Measurements from ENCODE around the gene MBD3L3.
"Not testable (repeated sequence)": the region's sequence is repeated elsewhere in the genome, so short reads cannot be mapped to it uniquely, and the experiment has no call there.

The MBD3L3 gene

GRCh38 chr19:7069042-7069903 lies 10.8 kb upstream of the MBD3L3 start, which contains the start of gene ZNF557:
Gene ZNF557, plus strand, starts transcription at chr19:7069703. Its CDS starts 5,372 bp downstream, at chr19:7075075.
- DNase-seq (ENCODE audit: low spot score in 2 of 2) (peak; percentile 92 to 99), ATAC-seq (peak; percentile 94)
- Mint-ChIP-seq H3K9me3 (peaks cover 2% of the 10 kb centered on the region), H3K36me3 (peaks cover 48% of the 10 kb centered on the region), H3K27ac (peak within 1 kb of the TSS; percentile 93), H3K4me1 (peaks cover 20% of the 10 kb centered on the region), H3K4me3 (peak within 1 kb of the TSS; percentile 95)

GRCh38 chr19:7068599-7068998 lies 10.1 kb upstream of the MBD3L3 start:
- Mint-ChIP-seq H3K4me3 (peak overlapping the region; percentile 95), H3K27ac (peak overlapping the region; percentile 93), H3K4me1 (peaks cover 20% of the 10 kb centered on the region), H3K9me3 (peaks cover 2% of the 10 kb centered on the region), H3K36me3 (peaks cover 41% of the 10 kb centered on the region)
- DNase-seq (ENCODE audit: low spot score in 2 of 2) (no peak), ATAC-seq (no peak)

GRCh38 chr19:7067716-7068115 lies 9.2 kb upstream of the MBD3L3 start:
- Mint-ChIP-seq H3K36me3 (peaks cover 32% of the 10 kb centered on the region), H3K4me3 (no peak overlapping the region), H3K27ac (no peak overlapping the region), H3K4me1 (peaks cover 18% of the 10 kb centered on the region), H3K9me3 (peaks cover 2% of the 10 kb centered on the region)
- ATAC-seq (no peak), DNase-seq (ENCODE audit: low spot score in 2 of 2) (no peak)

- not testable (repeated sequence) for H3K9me3 Mint-ChIP-seq, H3K4me3 Mint-ChIP-seq, ATAC-seq, H3K27ac Mint-ChIP-seq
- DNase-seq (ENCODE audit: low spot score in 2 of 2): peak in 1 of 2 donors; percentile 51
- Mint-ChIP-seq H3K36me3 (peaks cover 26% of the 10 kb centered on the region), H3K4me1 (peaks cover 12% of the 10 kb centered on the region)
Measured at GRCh38 chr19:7067122-7067521, 8.6 kb upstream of the MBD3L3 start.

GRCh38 chr19:7063764-7064418 lies 5.4 kb upstream of the MBD3L3 start:
- no peaks in the 10 kb centered on the region for H3K36me3 Mint-ChIP-seq
- no peak overlapping the region for H3K27ac Mint-ChIP-seq
- ATAC-seq (peak; percentile 49), DNase-seq (ENCODE audit: low spot score in 2 of 2) (peak in 1 of 2 donors; percentile 52)
- H3K4me1 Mint-ChIP-seq: peaks cover 6% of the 10 kb centered on the region
- H3K4me3 Mint-ChIP-seq: no peak overlapping the region
- H3K9me3 Mint-ChIP-seq: peaks cover 2% of the 10 kb centered on the region

- H3K27ac Mint-ChIP-seq: no peak overlapping the region
- DNase-seq (ENCODE audit: low spot score in 2 of 2) (peak in 1 of 2 donors; percentile 48), ATAC-seq (no peak)
- no peaks in the 10 kb centered on the region for H3K36me3 Mint-ChIP-seq
- peaks cover under 1% of the 10 kb centered on the region for H3K4me1 Mint-ChIP-seq
- H3K4me3 Mint-ChIP-seq: no peak overlapping the region
- peaks cover 2% of the 10 kb centered on the region for H3K9me3 Mint-ChIP-seq
Measured at GRCh38 chr19:7063339-7063738, 4.9 kb upstream of the MBD3L3 start.

- ATAC-seq, H3K9me3 Mint-ChIP-seq: not testable (repeated sequence)
Measured at GRCh38 chr19:7059977-7060376, 1.5 kb upstream of the MBD3L3 start.

GRCh38 chr19:7056371-7056770 lies 2.1 kb downstream of the MBD3L3 start:
- not testable (repeated sequence) for H3K36me3 Mint-ChIP-seq

More at GRCh38 chr19:7059977-7060376, 1.5 kb upstream of the MBD3L3 start:
- DNase-seq (ENCODE audit: low spot score in 2 of 2): peak in 1 of 2 donors; percentile 38
- H3K36me3 Mint-ChIP-seq, H3K27ac Mint-ChIP-seq, H3K4me1 Mint-ChIP-seq, H3K4me3 Mint-ChIP-seq: not testable (repeated sequence)

GRCh38 chr19:7055679-7056078 lies 2.8 kb downstream of the MBD3L3 start:
- H3K9me3 Mint-ChIP-seq, H3K4me1 Mint-ChIP-seq, H3K27ac Mint-ChIP-seq, H3K36me3 Mint-ChIP-seq, ATAC-seq, H3K4me3 Mint-ChIP-seq: not testable (repeated sequence)
- peak in 1 of 2 donors; percentile 40 for DNase-seq (ENCODE audit: low spot score in 2 of 2)

More at GRCh38 chr19:7056371-7056770, 2.1 kb downstream of the MBD3L3 start:
- H3K9me3 Mint-ChIP-seq, H3K27ac Mint-ChIP-seq, H3K4me1 Mint-ChIP-seq, H3K4me3 Mint-ChIP-seq, ATAC-seq: not testable (repeated sequence)
- peak in 1 of 2 donors; percentile 29 for DNase-seq (ENCODE audit: low spot score in 2 of 2)

- H3K36me3 Mint-ChIP-seq, H3K9me3 Mint-ChIP-seq, H3K27ac Mint-ChIP-seq, H3K4me1 Mint-ChIP-seq, H3K4me3 Mint-ChIP-seq, ATAC-seq: not testable (repeated sequence)
- peak in 1 of 2 donors; percentile 17 for DNase-seq (ENCODE audit: low spot score in 2 of 2)
Measured at GRCh38 chr19:7054635-7055368, 3.7 kb downstream of the MBD3L3 start.

GRCh38 chr19:7052896-7053295 lies 5.6 kb downstream of the MBD3L3 start:
- not testable (repeated sequence) for ATAC-seq, H3K27ac Mint-ChIP-seq, H3K4me1 Mint-ChIP-seq, H3K36me3 Mint-ChIP-seq, H3K4me3 Mint-ChIP-seq, H3K9me3 Mint-ChIP-seq
- peak in 1 of 2 donors; percentile 36 for DNase-seq (ENCODE audit: low spot score in 2 of 2)

- ATAC-seq: not testable (repeated sequence)
Measured at GRCh38 chr19:7051421-7051820, 7.1 kb downstream of the MBD3L3 start.

GRCh38 chr19:7049021-7049420 lies 9.5 kb downstream of the MBD3L3 start, which contains the start of gene MBD3L2:
Gene MBD3L2, plus strand, starts transcription at chr19:7049321. Its CDS starts 53 bp downstream, at chr19:7049374.
- H3K4me1 Mint-ChIP-seq; H3K27ac Mint-ChIP-seq; H3K9me3 Mint-ChIP-seq; DNase-seq (ENCODE audit: low spot score in 2 of 2); H3K4me3 Mint-ChIP-seq; H3K36me3 Mint-ChIP-seq; ATAC-seq: not testable (repeated sequence)

More at GRCh38 chr19:7051421-7051820, 7.1 kb downstream of the MBD3L3 start:
- H3K4me3 Mint-ChIP-seq; H3K4me1 Mint-ChIP-seq; H3K9me3 Mint-ChIP-seq; H3K27ac Mint-ChIP-seq; H3K36me3 Mint-ChIP-seq; DNase-seq (ENCODE audit: low spot score in 2 of 2): not testable (repeated sequence)

GRCh38 chr19:7041563-7041962 lies 16.9 kb downstream of the MBD3L3 start:
- not testable (repeated sequence) for ATAC-seq; DNase-seq (ENCODE audit: low spot score in 2 of 2); H3K9me3 Mint-ChIP-seq; H3K4me3 Mint-ChIP-seq; H3K27ac Mint-ChIP-seq; H3K4me1 Mint-ChIP-seq; H3K36me3 Mint-ChIP-seq

GRCh38 chr19:7040079-7040478 lies 18.4 kb downstream of the MBD3L3 start, which contains the start of gene MBD3L4:
Gene MBD3L4, minus strand, starts transcription at chr19:7040179. Its CDS starts 35 bp downstream, at chr19:7040144.
- not testable (repeated sequence) for H3K9me3 Mint-ChIP-seq; H3K4me3 Mint-ChIP-seq; H3K36me3 Mint-ChIP-seq; DNase-seq (ENCODE audit: low spot score in 2 of 2); ATAC-seq; H3K27ac Mint-ChIP-seq; H3K4me1 Mint-ChIP-seq
